ENCODE data around the gene NOL11.
"Not testable (repeated sequence)": the region's sequence is repeated elsewhere in the genome, so short reads cannot be mapped to it uniquely, and the experiment has no call there.

The NOL11 gene

GRCh38 chr17:67750067-67750466 lies 32.3 kb downstream of the NOL11 start:
- TF ChIP-seq ZNF791 (tag by site-specific recombination; IDR thresholded peaks at IDR 0.05) (no peak), ZNF239 (tag by site-specific recombination; IDR thresholded peaks at IDR 0.05) (no peak), ZNF138 (tag by site-specific recombination; IDR thresholded peaks at IDR 0.05; ENCODE audit: borderline replicate concordance) (no peak), ZNF174 (tag by site-specific recombination; IDR thresholded peaks at IDR 0.05) (no peak), KLF7 (tag by site-specific recombination; IDR thresholded peaks at IDR 0.05; ENCODE audit: borderline replicate concordance) (no peak), ZSCAN4 (tag by site-specific recombination; IDR thresholded peaks at IDR 0.05) (no peak), ZNF37A (tag by site-specific recombination; IDR thresholded peaks at IDR 0.05) (no peak), KLF17 (tag by site-specific recombination; IDR thresholded peaks at IDR 0.05) (no peak), ZBTB44 (tag by site-specific recombination; IDR thresholded peaks at IDR 0.05) (no peak), ZIC2 (tag by site-specific recombination; IDR thresholded peaks at IDR 0.05) (no peak), ZNF19 (tag by site-specific recombination; IDR thresholded peaks at IDR 0.05; ENCODE audit: low read depth) (no peak), ZNF837 (tag by site-specific recombination; IDR thresholded peaks at IDR 0.05) (no peak), SETDB1 (IDR thresholded peaks at IDR 0.05; ENCODE audit: insufficient read length, low read length) (no peak)
- TF ChIP-seq, protein P1, sequence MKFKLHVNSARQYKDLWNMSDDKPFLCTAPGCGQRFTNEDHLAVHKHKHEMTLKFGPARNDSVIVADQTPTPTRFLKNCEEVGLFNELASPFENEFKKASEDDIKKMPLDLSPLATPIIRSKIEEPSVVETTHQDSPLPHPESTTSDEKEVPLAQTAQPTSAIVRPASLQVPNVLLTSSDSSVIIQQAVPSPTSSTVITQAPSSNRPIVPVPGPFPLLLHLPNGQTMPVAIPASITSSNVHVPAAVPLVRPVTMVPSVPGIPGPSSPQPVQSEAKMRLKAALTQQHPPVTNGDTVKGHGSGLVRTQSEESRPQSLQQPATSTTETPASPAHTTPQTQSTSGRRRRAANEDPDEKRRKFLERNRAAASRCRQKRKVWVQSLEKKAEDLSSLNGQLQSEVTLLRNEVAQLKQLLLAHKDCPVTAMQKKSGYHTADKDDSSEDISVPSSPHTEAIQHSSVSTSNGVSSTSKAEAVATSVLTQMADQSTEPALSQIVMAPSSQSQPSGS (tag by site-specific recombination; IDR thresholded peaks at IDR 0.05; ENCODE audit: low read depth): no peak
- TF ChIP-seq, protein P2, sequence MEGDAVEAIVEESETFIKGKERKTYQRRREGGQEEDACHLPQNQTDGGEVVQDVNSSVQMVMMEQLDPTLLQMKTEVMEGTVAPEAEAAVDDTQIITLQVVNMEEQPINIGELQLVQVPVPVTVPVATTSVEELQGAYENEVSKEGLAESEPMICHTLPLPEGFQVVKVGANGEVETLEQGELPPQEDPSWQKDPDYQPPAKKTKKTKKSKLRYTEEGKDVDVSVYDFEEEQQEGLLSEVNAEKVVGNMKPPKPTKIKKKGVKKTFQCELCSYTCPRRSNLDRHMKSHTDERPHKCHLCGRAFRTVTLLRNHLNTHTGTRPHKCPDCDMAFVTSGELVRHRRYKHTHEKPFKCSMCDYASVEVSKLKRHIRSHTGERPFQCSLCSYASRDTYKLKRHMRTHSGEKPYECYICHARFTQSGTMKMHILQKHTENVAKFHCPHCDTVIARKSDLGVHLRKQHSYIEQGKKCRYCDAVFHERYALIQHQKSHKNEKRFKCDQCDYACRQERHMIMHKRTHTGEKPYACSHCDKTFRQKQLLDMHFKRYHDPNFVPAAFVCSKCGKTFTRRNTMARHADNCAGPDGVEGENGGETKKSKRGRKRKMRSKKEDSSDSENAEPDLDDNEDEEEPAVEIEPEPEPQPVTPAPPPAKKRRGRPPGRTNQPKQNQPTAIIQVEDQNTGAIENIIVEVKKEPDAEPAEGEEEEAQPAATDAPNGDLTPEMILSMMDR (tag by site-specific recombination; IDR thresholded peaks at IDR 0.05): no peak
- no peak overlapping the region for H3K4me3 ChIP-seq (ENCODE audit: low read depth, low read length)
- ChIA-PET CTCF (interaction anchor here (0.8 kb wide), 1 partner anchor 14 kb away, joined by 5 read pairs; no protein-coding TSS in a partner anchor), POLR2A (interaction anchor here (0.7 kb wide), 1 partner anchor 9 kb away, joined by 5 read pairs; no protein-coding TSS in a partner anchor)
- no peak overlapping the region for H3K27ac ChIP-seq (ENCODE audit: extremely low read depth, low read depth, low read length)
- peaks cover 7% of the 10 kb centered on the region; the same call in 1 of the 2 replicates for H3K4me1 ChIP-seq (ENCODE audit: control insufficient read depth, insufficient read depth, low read length)
- no peaks in the 10 kb centered on the region for H3K9me3 ChIP-seq (ENCODE audit: control insufficient read depth, insufficient read depth, low read depth, low read length)
- H3K36me3 ChIP-seq (ENCODE audit: control insufficient read depth in 2 of 2, insufficient read depth in 1 of 2, low read length in 2 of 2): peaks cover 55 to 57% of the 10 kb centered on the region in 2 experiments

GRCh38 chr17:67751101-67752074 lies 33.7 kb downstream of the NOL11 start:
- Histone ChIP-seq H3K4me3 (ENCODE audit: low read depth, low read length) (no peak overlapping the region), H3K27ac (ENCODE audit: extremely low read depth, low read depth, low read length) (no peak overlapping the region), H3K4me1 (ENCODE audit: control insufficient read depth, insufficient read depth, low read length) (peaks cover 7% of the 10 kb centered on the region; the same call in 1 of the 2 replicates), H3K36me3 (ENCODE audit: control insufficient read depth in 2 of 2, insufficient read depth in 1 of 2, low read length in 2 of 2) (peaks cover 46 to 49% of the 10 kb centered on the region in 2 experiments), H3K9me3 (ENCODE audit: control insufficient read depth, insufficient read depth, low read depth, low read length) (no peaks in the 10 kb centered on the region)
- ChIA-PET POLR2A (interaction anchor here (0.6 to 0.9 kb wide), 2 partner anchors 8 to 52 kb away, joined by 3 read pairs; no protein-coding TSS in a partner anchor), CTCF (no interaction called here)
- TF ChIP-seq ZIC2 (tag by site-specific recombination; IDR thresholded peaks at IDR 0.05) (0 out of 2 replicates have a peak, but pooled peaks have one; percentile 20), ZNF776 (tag by site-specific recombination; IDR thresholded peaks at IDR 0.05; ENCODE audit: borderline replicate concordance) (no peak)

- H3K4me3 ChIP-seq (ENCODE audit: low read depth, low read length); H3K9me3 ChIP-seq (ENCODE audit: control insufficient read depth, insufficient read depth, low read depth, low read length); H3K4me1 ChIP-seq (ENCODE audit: control insufficient read depth, insufficient read depth, low read length); H3K27ac ChIP-seq (ENCODE audit: extremely low read depth, low read depth, low read length): not testable (repeated sequence)
- ChIA-PET CTCF (interaction anchor here (0.6 to 0.8 kb wide), 2 partner anchors 30 to 702 kb away, joined by 3 read pairs; no protein-coding TSS in a partner anchor), POLR2A (interaction anchor here (0.6 kb wide), 4 partner anchors 10 to 362 kb away, joined by 3 to 5 read pairs (median 4); no protein-coding TSS in a partner anchor)
- H3K36me3 ChIP-seq (ENCODE audit: control insufficient read depth in 2 of 2, insufficient read depth in 1 of 2, low read length in 2 of 2): peaks cover 39 to 46% of the 10 kb centered on the region in 2 experiments
Measured at GRCh38 chr17:67752160-67752559, 34.4 kb downstream of the NOL11 start.
